HG02852 (cell line): ENCODE results near the gene HTR3D.
"Not testable (repeated sequence)": the region's sequence is repeated elsewhere in the genome, so short reads cannot be mapped to it uniquely, and the experiment has no call there.

Experiments used
- ATAC-seq: cut with Tn5 transposase; IDR thresholded peaks from one replicate; pipeline ENCODE4 v1.9.1; 2021; ENCODE audit warnings: mild to moderate bottlenecking, moderate library complexity; ENCODE audit not compliant: unreplicated experiment

The HTR3D gene

DNA sequence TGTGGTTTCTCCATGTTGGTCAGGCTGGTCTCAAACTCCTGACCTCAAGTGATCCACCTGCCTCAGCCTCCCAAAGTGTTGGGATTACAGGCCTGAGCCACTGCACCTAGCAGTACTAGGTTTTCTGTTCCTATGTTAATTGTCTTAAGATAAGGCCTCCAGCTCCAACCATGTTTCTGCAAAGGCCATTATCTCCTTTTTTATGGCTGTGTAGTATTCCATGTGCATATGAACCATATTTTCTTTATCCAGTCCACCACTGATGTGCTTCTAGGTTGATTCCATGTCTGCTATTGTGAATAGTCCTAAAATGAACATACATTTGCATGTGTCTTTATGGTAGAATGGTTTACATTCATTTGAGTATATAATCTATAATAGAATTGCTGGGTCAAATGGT is 31.1 kb downstream of the HTR3D start:
- no peak for ATAC-seq

DNA sequence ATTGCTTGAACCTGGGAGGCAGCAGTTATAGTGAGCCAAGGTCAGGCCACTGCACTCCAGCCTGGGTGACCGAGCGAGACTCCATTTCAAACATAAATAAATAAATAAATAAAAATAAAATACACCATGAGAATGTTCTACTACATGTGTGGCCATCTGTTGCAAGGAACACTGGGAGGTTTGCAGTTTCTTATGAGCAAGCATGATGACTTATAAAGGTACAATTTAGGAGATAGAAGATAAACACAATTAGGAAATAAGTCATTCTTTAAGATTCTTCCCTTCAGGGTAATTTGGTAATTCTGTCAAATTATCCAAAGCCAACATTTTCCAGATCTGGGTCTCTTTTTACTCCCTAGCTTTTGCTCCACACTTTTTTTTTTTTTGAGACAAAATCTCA is 34.7 kb downstream of the HTR3D start:
- no peak for ATAC-seq

DNA sequence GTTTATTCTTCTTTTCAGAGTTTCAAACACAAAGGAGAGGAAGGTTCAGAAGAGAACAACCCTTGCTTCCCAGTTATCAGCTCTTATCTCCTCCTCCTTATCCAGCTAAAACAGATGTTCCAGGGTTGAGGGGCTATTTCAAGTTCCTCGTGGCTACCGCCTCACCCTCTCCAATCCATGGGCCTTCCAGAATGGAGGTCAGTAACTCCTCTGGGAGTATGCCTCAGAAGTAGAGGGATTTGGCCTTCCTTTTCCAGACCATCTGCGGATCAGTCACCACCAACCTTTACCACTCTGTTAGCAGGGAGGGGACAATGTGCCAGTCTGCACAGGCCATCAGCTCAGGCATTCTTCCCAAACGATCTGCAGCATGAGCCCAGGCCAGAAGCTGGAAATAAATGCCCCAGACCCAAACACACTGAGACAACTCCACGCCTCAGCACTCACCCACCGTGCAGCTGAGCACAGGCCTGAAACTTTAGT is 36.1 kb downstream of the HTR3D start:
- ATAC-seq, result no peak

DNA sequence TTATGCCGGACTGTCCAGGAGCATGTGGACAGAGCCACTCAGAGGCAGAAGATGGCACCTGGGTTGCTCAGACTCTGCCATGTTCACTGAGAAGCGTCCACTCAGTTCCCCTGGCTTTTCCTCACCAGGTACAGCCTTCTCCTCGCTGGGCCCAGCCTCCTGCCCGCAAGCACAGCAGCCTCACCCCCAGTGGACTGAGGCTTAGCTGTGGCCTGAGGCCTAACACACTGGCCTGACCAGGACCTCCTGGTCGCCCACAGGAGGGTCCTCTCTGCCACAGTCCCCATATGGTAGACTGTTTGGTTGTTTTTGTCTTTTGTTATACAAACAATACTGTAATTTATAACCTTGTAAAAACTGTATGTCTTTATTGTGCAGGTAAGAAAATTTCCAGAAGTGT is 36.8 kb downstream of the HTR3D start:
- no peak for ATAC-seq

DNA sequence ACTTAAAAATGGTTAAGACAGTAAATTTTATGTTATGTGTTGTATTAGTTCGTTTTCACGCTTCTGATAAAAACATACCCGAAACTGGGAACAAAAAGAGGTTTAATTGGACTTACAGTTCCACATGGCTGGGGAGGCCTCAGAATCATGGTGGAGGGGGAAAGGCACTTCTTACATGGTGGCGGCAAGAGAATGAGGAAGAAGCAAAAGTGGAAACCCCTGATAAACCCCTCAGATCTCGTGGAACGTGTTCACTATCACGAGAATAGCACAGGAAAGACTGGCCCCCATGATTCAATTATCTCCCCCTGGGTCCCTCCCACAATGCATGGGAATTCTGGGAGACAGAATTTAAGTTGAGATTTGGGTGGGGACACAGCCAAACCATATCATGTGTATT is 39.6 kb downstream of the HTR3D start:
- ATAC-seq, result not testable (repeated sequence)

DNA sequence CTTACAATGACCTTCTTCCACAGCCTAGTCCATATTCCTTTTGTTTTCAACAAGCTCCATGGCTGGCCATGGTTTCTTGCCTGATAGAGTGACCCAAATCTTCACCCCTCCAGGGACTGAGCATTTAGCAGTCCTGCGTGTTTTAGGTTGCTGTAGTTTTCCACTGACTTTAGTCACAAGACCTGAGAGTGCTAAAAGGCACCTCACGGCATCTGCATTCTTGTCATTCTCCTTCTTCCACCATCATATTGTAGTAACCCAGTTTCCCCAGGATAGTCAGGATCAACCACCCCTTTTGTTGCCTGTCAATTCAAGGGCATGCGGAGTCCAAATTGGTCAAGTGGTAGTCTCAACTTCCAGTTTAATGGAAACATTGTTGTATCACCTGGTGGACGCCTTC is 42.1 kb downstream of the HTR3D start:
- ATAC-seq, result no peak

DNA sequence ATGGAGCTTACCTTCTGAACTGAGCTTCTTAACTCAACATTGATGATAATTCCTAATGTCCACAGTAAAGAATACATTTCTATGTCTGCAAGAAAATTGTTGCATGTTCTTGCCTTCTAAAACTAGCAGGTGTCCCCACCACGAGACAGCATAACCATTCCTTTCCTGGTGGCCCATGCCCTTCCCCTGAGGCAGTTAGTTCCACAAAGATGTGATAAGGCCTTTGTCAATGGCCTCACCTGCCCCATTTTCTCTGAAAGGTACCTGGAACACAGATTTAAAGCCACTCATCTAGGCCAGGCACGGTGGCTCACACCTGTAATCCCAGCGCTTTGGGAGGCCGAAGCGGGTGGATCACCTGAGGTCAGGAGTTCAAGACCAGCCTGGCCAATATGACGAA is 44.4 kb downstream of the HTR3D start:
- no peak for ATAC-seq

DNA sequence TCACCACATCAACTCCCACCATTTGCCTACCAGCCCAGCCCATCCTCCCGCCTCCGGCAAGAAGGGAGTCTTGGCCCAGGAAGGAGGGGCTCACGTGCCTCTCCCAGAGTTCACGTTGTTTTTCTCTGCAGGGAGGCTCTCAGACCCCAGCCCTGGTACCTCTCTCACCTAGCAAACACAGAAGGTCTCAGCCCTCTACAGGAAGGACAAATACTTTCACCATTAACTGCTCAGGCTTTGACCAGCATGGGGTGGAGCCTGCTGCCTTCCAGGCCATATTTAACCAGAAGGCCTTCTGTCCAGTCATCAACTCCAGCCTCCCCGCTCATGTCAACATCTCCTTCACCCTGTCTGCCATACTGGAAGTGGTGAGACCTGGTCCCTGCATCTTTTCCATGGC is 46.3 kb downstream of the HTR3D start:
- no peak for ATAC-seq

DNA sequence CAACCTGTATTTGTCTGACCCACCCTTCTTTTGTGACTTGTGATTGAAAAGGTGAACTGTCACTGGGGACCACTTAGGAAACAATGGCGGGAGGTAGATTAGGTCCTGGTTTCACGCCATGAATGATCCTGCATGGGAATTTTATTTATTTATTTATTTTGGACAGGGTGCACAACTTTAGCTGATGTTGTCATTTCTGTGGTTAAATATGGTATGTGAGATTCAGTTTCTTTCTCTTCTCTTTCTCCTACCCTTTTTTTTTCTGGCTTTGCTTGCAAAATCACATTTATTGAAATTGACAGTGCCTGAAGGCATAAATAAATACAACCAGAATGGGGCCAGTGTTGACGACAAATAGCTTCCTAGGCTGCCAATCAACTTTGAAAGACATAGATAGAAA is 47.3 kb downstream of the HTR3D start:
- no peak for ATAC-seq

DNA sequence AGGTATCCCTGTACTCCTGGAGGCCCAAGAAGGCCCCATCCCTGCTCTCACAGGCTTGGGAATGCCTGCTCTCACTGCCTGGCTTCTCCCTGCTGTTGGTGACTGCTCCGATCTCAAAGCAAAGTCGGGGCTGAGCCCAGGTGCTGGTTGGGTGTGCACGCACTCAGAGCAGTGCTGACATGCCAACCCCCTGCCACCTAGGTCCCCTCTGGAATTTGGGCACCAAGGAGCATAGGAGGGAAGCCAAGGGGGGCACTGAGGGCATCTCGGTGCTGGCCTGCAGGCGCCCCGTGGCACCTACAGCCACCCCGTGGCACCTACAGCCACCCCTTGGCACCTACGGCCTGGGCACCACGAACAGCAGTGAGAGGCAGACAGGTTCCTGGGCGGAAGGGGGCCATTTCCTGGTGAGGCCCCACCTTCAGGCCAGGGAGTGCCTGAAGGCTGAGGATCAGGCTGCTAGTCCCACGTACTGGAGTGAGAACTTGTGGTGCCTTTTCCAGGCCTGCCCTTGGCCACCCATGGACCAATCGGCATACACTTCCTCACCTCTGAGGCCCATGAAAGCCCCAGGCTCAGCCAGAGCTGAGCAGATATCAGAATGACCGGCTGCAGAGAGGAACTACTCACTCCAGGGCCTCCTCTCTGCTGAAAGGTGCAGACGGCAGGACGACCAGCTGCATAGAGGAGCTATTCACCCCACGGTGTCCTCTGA is 49.7 kb downstream of the HTR3D start:
- ATAC-seq, result no peak

DNA sequence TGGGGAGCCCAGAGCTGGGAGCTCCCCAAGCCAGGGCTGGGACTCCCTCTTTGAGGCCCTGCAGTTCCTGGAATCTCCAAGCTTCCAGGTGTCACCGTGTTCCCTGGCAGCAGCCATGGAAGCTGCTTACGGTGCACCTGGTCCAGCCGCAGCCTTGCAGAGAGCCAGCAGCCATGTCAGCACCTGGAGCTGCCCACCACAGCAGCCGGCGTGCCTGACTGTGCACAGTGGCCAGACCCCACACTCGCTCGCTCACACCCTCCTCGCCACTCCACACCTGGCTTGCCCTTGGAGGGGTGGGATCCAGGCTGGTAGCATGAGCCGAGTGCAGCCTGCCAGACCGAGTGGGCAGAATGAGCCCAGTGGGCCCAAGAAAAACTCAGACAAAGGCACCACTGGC is 50.5 kb downstream of the HTR3D start:
- no peak for ATAC-seq

DNA sequence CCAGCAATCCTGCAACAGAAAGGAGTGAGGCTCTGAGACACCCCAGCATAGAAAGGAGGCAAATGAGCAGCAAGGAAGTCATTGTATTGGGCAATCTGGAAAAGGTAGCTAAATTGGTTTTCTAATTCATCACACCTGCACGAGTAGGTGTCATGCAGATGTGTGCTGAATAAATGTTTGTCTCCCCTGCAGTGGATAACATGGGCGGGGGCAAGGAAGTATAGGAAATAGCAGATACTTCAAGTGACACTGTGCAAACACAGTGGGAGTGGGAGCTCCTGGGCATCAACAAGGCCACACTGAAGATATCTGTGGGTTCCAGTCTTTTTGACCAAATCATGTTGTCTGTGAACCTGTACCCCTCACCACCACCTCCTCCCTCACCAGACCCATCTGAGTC is 50.9 kb downstream of the HTR3D start:
- no peak for ATAC-seq

DNA sequence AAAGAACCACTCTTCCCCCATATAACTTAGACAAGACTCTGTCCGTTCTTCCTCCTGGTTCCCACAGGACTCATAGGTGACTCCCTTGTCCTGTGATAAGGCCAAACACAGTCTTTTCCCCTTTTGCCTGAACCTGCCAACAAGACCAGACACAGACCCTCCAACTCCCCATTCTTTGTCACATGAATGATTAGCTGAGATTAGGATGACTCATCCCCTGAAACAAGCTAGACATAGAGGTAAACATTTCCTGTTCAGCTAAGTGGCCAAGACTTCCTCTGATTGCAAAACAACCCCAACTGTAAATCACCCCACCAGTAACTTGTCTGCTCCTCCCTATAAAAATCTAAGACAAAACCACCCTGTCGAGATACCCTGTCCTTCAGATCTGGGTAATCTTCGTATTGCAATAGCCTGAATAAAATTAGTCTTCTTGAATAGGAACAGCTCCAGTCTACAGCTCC is 53.9 kb downstream of the HTR3D start:
- ATAC-seq, result no peak
